GM18907 (cell line): ENCODE measurements around the gene POT1.

ENCODE experiments used
- ATAC-seq: cut with Tn5 transposase; IDR thresholded peaks from one replicate; pipeline ENCODE4 v1.9.1; 2021; ENCODE audit warnings: mild to moderate bottlenecking, moderate library complexity; ENCODE audit not compliant: unreplicated experiment

POT1 gene

GRCh38 chr7:124912972-124913371, 16.7 kb downstream of the POT1 start:
- ATAC-seq: no peak

- no peak for ATAC-seq
Measured at GRCh38 chr7:124909808-124910207, 19.8 kb downstream of the POT1 start.

GRCh38 chr7:124908259-124908658, 21.4 kb downstream of the POT1 start:
- no peak for ATAC-seq

GRCh38 chr7:124907490-124907889, 22.1 kb downstream of the POT1 start:
- ATAC-seq: no peak

- no peak for ATAC-seq
Measured at GRCh38 chr7:124898531-124898930, 31.1 kb downstream of the POT1 start.

GRCh38 chr7:124896001-124896400, 33.6 kb downstream of the POT1 start:
- ATAC-seq: no peak

- peak; percentile 87 for ATAC-seq
Measured at GRCh38 chr7:124893140-124893827, 36.3 kb downstream of the POT1 start.

GRCh38 chr7:124887247-124887646, 42.4 kb downstream of the POT1 start:
- ATAC-seq: no peak

- no peak for ATAC-seq
Measured at GRCh38 chr7:124881981-124882380, 47.6 kb downstream of the POT1 start.

- ATAC-seq: no peak
Measured at GRCh38 chr7:124879771-124880170, 49.9 kb downstream of the POT1 start.

GRCh38 chr7:124879103-124879502, 50.5 kb downstream of the POT1 start:
- ATAC-seq: no peak

GRCh38 chr7:124874644-124875163, 54.9 kb downstream of the POT1 start:
- ATAC-seq: no peak

GRCh38 chr7:124857672-124858235, 71.9 kb downstream of the POT1 start:
- ATAC-seq: no peak

- peak; percentile 76 for ATAC-seq
Measured at GRCh38 chr7:124856299-124856888, 73.2 kb downstream of the POT1 start.

- no peak for ATAC-seq
Measured at GRCh38 chr7:124843336-124843735, 86.3 kb downstream of the POT1 start.

- no peak for ATAC-seq
Measured at GRCh38 chr7:124840435-124840834, 89.2 kb downstream of the POT1 start.

- ATAC-seq: no peak
Measured at GRCh38 chr7:124839687-124840086, 89.9 kb downstream of the POT1 start.

GRCh38 chr7:124836173-124836572, 93.5 kb downstream of the POT1 start:
- ATAC-seq: no peak

GRCh38 chr7:124818807-124819206, 110.8 kb downstream of the POT1 start:
- ATAC-seq: no peak

GRCh38 chr7:124813994-124814798, 115.4 kb downstream of the POT1 start:
- ATAC-seq: no peak

- ATAC-seq: no peak
Measured at GRCh38 chr7:124812764-124813163, 116.9 kb downstream of the POT1 start.
